Choroid plexus epithelial cell (primary cell): ENCODE data around the gene AK9.

Experiments
- DNase-seq: peaks from one replicate; pipeline ENCODE4 v3.0.0-alpha.2; 2010; ENCODE audit warnings: low read depth
- H3K4me3 ChIP-seq: 2 replicates; pipeline ENCODE4 v1.5.1; 2011; ENCODE audit warnings: low read depth, mild to moderate bottlenecking, control low read depth, low read length, moderate library complexity
- TF ChIP-seq, protein P1 (sequence below): conservative IDR thresholded peaks from 2 replicates; pipeline ENCODE4 v1.5.1; 2011; ENCODE audit warnings: low read depth, mild to moderate bottlenecking, control low read depth, inconsistent platforms, low read length, moderate library complexity

AK9 gene

GRCh38 chr6:109447087-109447486, 243.9 kb downstream of the AK9 start:
- TF ChIP-seq, protein P1, sequence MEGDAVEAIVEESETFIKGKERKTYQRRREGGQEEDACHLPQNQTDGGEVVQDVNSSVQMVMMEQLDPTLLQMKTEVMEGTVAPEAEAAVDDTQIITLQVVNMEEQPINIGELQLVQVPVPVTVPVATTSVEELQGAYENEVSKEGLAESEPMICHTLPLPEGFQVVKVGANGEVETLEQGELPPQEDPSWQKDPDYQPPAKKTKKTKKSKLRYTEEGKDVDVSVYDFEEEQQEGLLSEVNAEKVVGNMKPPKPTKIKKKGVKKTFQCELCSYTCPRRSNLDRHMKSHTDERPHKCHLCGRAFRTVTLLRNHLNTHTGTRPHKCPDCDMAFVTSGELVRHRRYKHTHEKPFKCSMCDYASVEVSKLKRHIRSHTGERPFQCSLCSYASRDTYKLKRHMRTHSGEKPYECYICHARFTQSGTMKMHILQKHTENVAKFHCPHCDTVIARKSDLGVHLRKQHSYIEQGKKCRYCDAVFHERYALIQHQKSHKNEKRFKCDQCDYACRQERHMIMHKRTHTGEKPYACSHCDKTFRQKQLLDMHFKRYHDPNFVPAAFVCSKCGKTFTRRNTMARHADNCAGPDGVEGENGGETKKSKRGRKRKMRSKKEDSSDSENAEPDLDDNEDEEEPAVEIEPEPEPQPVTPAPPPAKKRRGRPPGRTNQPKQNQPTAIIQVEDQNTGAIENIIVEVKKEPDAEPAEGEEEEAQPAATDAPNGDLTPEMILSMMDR = no peak
- DNase-seq = no peak
- no peak overlapping the region for H3K4me3 ChIP-seq

DNA sequence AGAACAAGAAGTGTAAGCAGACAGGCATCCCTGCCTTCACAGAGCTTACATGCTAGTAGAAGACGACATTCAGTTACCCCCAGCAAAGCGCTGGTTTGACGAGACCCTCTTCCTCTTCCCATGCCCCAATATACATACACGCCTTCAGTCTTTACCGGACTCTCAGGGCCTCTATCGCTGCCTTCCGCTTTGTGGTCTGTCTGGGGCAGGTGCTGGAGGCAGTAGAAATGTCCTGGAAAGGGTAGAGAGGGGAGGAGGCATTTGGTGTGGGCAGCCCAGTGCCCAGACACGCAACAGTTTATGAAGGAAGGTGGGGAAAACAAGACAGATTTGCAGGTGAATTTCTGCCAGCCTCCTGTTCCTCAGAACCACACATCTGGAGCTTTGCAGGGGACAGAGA, 244.5 kb downstream of the AK9 start:
- no peak for DNase-seq
- H3K4me3 ChIP-seq = no peak overlapping the region
- TF ChIP-seq, protein P1 = no peak

DNA sequence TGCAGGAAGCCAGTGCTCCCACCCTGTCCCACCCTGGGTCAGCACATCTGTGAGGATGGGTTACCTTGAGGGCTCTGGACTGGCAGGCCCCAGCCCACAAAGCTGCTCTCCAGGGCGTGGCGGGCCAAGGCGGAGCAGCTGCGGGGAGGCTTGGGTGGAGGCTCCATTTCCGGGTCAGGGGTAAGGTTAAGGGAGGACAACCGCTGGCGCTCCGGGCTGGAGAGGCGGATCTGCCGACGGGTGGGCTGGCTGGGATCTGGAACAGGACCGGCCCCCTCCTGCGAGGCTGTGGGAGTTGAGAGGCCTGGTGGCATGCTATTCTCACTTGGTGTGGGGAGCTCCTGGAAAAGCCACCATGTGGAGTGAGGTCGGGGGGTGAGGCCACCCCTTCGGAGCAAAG, 244.9 kb downstream of the AK9 start:
- no peak for DNase-seq
- H3K4me3 ChIP-seq = no peak overlapping the region
- TF ChIP-seq, protein P1 = no peak

DNA sequence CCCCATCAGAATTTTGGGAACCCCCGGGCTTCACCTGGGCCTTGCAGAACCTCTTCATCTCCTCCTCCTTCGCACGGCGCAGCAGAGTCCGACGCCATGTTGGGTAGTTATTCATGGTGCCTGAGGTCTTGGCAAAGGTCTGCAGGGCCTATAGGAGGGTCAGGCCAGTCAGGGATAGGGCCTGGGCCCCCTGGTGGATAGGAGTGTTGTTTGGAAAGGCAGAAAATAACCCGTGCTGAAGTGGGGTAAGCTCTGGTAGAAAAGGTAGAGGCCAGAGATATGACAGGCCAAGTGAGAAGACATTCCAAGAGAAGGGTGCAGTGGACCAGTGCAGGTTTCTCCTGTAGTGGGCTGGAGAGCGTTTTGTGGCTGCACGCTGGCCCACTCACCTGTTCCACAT, 245.6 kb downstream of the AK9 start:
- H3K4me3 ChIP-seq = no peak overlapping the region
- no peak for DNase-seq
- TF ChIP-seq, protein P1 = peak; percentile 27

- H3K4me3 ChIP-seq = no peak overlapping the region
- TF ChIP-seq, protein P1 = no peak
- DNase-seq = no peak
Measured at GRCh38 chr6:109443425-109443950, 247.5 kb downstream of the AK9 start.
